BJ (cell line): Measurements from ENCODE around the gene XXYLT1. TPM values are rescaled to one million over a fixed set of nuclear protein-coding genes. Genes with fewer than 3 reads are reported as not detected.
"Not testable (repeated sequence)": the region's sequence is repeated elsewhere in the genome, so short reads cannot be mapped to it uniquely, and the experiment has no call there.

ENCODE experiments used
- CTCF ChIA-PET: fragments of 350-600 bp; formaldehyde crosslinking; extraction: SDS; loops from one replicate; lab custom pipeline; 2021; ENCODE audit warnings: antibody characterized with exemption, inconsistent platforms; lab: Yijun Ruan, JAX
- POLR2A ChIA-PET: fragments of 300-600 bp; sonication (Branson Sonifier 250); formaldehyde crosslinking; extraction: SDS; loops from one replicate; lab custom pipeline; 2021; ENCODE audit warnings: antibody characterized with exemption; lab: Charles Lee
- DNase-seq: peaks from one replicate; pipeline ENCODE4 v3.0.0-alpha.2; 2011; ENCODE audit warnings: low read depth
- H3K27me3 ChIP-seq: 2 replicates; pipeline ENCODE4 v1.6.0; 2011; ENCODE audit warnings: low read length; ENCODE audit not compliant: control insufficient read depth, insufficient read depth
- H3K36me3 ChIP-seq: 2 replicates; pipeline ENCODE4 v1.5.1; 2011; ENCODE audit warnings: low read length; ENCODE audit not compliant: control insufficient read depth, insufficient read depth
- H3K4me3 ChIP-seq: 2 replicates; pipeline ENCODE4 v1.5.1; 2011; ENCODE audit warnings: low read depth, mild to moderate bottlenecking, control low read depth, low read length
- CTCF ChIP-seq: IDR thresholded peaks from 2 replicates; pipeline ENCODE4 v1.5.1; 2011; ENCODE audit warnings: low read depth, mild to moderate bottlenecking, control low read depth, inconsistent platforms, low read length, moderate library complexity; ENCODE audit not compliant: insufficient read depth
- polyA plus RNA-seq: library from polyadenylated mRNA; depleted of rRNA; stranded (reverse); fragments of >200 nt; gene quantifications from 2 replicates; pipeline ENCODE4 v1.2.3, GENCODE V29; 2011

The XXYLT1 gene
- polyA plus RNA-seq, 1 experiment = 33.5 TPM

- Histone ChIP-seq H3K27me3 (no peaks in the 10 kb centered on the region), H3K4me3 (no peak overlapping the region), H3K36me3 (no peaks in the 10 kb centered on the region)
- POLR2A ChIA-PET = no interaction called here
- CTCF ChIA-PET = interaction anchor here (0.7 to 1.6 kb wide), 3 partner anchors 152 to 426 kb away, joined by 3 to 6 read pairs (median 3); no protein-coding TSS in a partner anchor
- no peak for DNase-seq
- no peak for TF ChIP-seq CTCF
Observed at GRCh38 chr3:195109098-195109657, 161.8 kb downstream of the XXYLT1 start.

DNA sequence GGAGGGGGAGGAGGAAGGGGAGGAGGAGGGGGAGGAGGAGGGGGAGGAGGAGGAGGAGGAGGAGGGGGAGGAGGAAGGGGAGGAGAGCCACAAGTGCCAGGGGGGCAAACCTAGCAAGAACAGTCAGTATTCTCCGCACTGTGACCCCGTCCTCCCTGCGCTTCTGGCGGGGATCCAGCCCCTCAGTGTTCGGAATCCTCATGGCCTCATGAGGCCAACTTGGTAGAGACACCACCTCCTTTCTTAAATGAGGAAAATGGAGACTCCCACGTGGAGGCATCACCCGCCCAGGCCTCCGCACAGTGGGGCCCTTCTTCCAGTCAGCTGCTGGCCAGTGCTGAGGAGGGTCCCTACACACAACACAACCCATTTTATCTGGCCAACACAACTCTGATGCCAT is 163.4 kb downstream of the XXYLT1 start:
- POLR2A ChIA-PET = no interaction called here
- H3K27me3 ChIP-seq = no peaks in the 10 kb centered on the region
- H3K36me3 ChIP-seq = no peaks in the 10 kb centered on the region
- H3K4me3 ChIP-seq = no peak overlapping the region
- CTCF ChIA-PET = interaction anchor here (1.0 to 3.9 kb wide), 13 partner anchors 9 to 437 kb away, joined by 3 to 43 read pairs (median 4); partner anchors contain the start of genes FAM43A and XXYLT1
- no peak for TF ChIP-seq CTCF
- no peak for DNase-seq

DNA sequence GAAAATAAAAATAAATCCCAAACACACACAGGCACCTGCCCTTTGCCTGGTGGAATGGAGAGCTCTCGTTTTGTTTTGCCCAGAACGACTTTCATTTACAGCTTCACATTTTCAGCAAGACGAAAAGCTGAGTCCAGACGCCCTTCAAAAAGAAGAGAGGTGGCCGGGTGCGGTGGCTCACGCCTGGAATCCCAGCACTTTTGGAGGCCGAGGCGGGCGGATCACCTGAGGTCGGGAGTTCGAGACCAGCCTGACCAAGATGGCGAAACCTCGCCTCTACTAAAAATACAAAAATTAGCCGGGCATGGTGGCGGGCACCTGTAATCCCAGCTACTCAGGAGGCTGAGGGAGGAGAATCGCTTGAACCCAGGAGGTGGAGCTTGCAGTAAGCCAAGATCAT is 163.9 kb downstream of the XXYLT1 start:
- H3K36me3 ChIP-seq, POLR2A ChIA-PET, H3K4me3 ChIP-seq, DNase-seq, H3K27me3 ChIP-seq: not testable (repeated sequence)
- CTCF ChIA-PET = interaction anchor here (0.6 to 3.9 kb wide), 25 partner anchors 8 to 440 kb away, joined by 3 to 43 read pairs (median 4); partner anchors contain the start of genes FAM43A, LSG1 and XXYLT1

- peak; percentile 88 for TF ChIP-seq CTCF
- no peak overlapping the region for H3K4me3 ChIP-seq
- POLR2A ChIA-PET = no interaction called here
- H3K27me3 ChIP-seq = no peaks in the 10 kb centered on the region
- CTCF ChIA-PET = interaction anchor here (0.6 to 3.9 kb wide), 25 partner anchors 9 to 439 kb away, joined by 3 to 43 read pairs (median 4); partner anchors contain the start of genes FAM43A, LSG1 and XXYLT1
- DNase-seq = no peak
- H3K36me3 ChIP-seq = no peaks in the 10 kb centered on the region
Observed at GRCh38 chr3:195106418-195106906, 164.5 kb downstream of the XXYLT1 start.

- Histone ChIP-seq H3K4me3 (no peak overlapping the region), H3K36me3 (no peaks in the 10 kb centered on the region), H3K27me3 (no peaks in the 10 kb centered on the region)
- ChIA-PET POLR2A (no interaction called here), CTCF (interaction anchor here (1.0 to 3.9 kb wide), 9 partner anchors 13 to 436 kb away, joined by 3 to 43 read pairs (median 5); partner anchors contain the start of genes FAM43A and LSG1)
- no peak for DNase-seq
- no peak for TF ChIP-seq CTCF
Observed at GRCh38 chr3:195105841-195106417, 165.0 kb downstream of the XXYLT1 start.
